ENCODE results near the gene EPB41L5.

DNA sequence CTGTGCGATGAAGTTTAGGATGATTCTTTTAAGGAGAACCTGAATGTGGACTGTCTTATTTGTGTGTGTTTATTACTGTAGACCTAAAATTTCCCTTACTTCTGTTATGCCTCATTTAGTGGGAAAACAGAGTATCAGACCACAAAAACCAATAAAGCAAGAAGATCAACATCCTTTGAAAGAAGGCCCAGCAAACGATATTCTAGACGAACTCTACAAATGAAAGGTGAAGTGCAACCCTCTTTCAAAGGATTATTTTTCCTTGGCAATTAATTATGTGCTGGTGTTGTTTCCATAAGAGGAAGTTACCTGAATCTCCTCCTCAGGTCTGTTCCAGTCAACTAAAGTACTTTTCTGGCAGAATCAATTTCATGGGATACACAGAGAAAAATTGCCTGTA is 78.6 kb downstream of the EPB41L5 start:
- TF ChIP-seq GATA2 (IDR thresholded peaks at IDR 0.05; ENCODE audit: low read depth, low read length) = no peak
- no peak for TF ChIP-seq GATA3 (IDR thresholded peaks at IDR 0.05; ENCODE audit: low read depth, low read length)

Data from SH-SY5Y (cell line).